ENCODE data around the gene TMEM239.
"Not testable (repeated sequence)": the region's sequence is repeated elsewhere in the genome, so short reads cannot be mapped to it uniquely, and the experiment has no call there.

The TMEM239 gene
- 0 reads per million in 2 donors for total RNA-seq

GRCh38 chr20:2816030-2816582, at the start of gene TMEM239:
TMEM239 (plus strand) TSS chr20:2816364; CDS start chr20:2816555, 191 bp downstream.
- no peak for DNase-seq

GRCh38 chr20:2767768-2768631, 48.2 kb upstream of the TMEM239 start:
- no peak for DNase-seq

GRCh38 chr20:2768632-2769015, 47.5 kb upstream of the TMEM239 start:
- DNase-seq, result no peak

- DNase-seq, result not testable (repeated sequence)
Observed at GRCh38 chr20:2770091-2770490, 46.1 kb upstream of the TMEM239 start.

- DNase-seq, result no peak
Observed at GRCh38 chr20:2771631-2772080, 44.5 kb upstream of the TMEM239 start.

GRCh38 chr20:2773812-2774211, 42.4 kb upstream of the TMEM239 start:
- no peak for DNase-seq

- no peak for DNase-seq
Observed at GRCh38 chr20:2775139-2775538, 41.0 kb upstream of the TMEM239 start.

- no peak for DNase-seq
Observed at GRCh38 chr20:2778602-2779321, 37.4 kb upstream of the TMEM239 start.

GRCh38 chr20:2780948-2781347, 35.2 kb upstream of the TMEM239 start:
- no peak for DNase-seq

- no peak for DNase-seq
Observed at GRCh38 chr20:2783908-2784566, 32.1 kb upstream of the TMEM239 start.

GRCh38 chr20:2793471-2793870, 22.7 kb upstream of the TMEM239 start:
- DNase-seq, result no peak

GRCh38 chr20:2794202-2794748, 21.9 kb upstream of the TMEM239 start:
- no peak for DNase-seq

- DNase-seq, result no peak
Observed at GRCh38 chr20:2794866-2795447, 21.2 kb upstream of the TMEM239 start.

GRCh38 chr20:2795451-2795850, 20.7 kb upstream of the TMEM239 start:
- no peak for DNase-seq

- no peak for DNase-seq
Observed at GRCh38 chr20:2796011-2796660, 20.0 kb upstream of the TMEM239 start.

- no peak for DNase-seq
Observed at GRCh38 chr20:2797136-2797983, 18.8 kb upstream of the TMEM239 start.

GRCh38 chr20:2798095-2798805, 17.9 kb upstream of the TMEM239 start:
- no peak for DNase-seq

GRCh38 chr20:2798814-2799213, 17.4 kb upstream of the TMEM239 start:
- no peak for DNase-seq

- no peak for DNase-seq
Observed at GRCh38 chr20:2799271-2799670, 16.9 kb upstream of the TMEM239 start.

All from T-helper 9 cell (primary cell).